ENCODE results near the gene CEBPE.

The CEBPE gene

GRCh38 chr14:23159532-23159931 lies 40.5 kb upstream of the CEBPE start:
- Histone ChIP-seq H4K20me1 (ENCODE audit: low read depth, low read length) (no peaks in the 10 kb centered on the region), H3K9ac (ENCODE audit: low read length) (no peak overlapping the region), H3K79me2 (ENCODE audit: insufficient read depth, low read length) (no peaks in the 10 kb centered on the region), H2AFZ (ENCODE audit: low read depth, low read length, severe bottlenecking) (no peak overlapping the region), H3K36me3 (ENCODE audit: low read length) (no peaks in the 10 kb centered on the region), H3F3A (ENCODE audit: insufficient read depth) (no peaks in the 10 kb centered on the region), H3K27me3 (ENCODE audit: low read length) (no peaks in the 10 kb centered on the region), H3K27ac (ENCODE audit: low read depth, low read length) (no peak overlapping the region), H3K4me3 (ENCODE audit: insufficient read depth, low read length, poor library complexity, severe bottlenecking) (no peak overlapping the region), H3K9me3 (ENCODE audit: insufficient read depth, low read length) (no peaks in the 10 kb centered on the region), H3K4me2 (ENCODE audit: low read depth, low read length, poor library complexity, severe bottlenecking) (no peak overlapping the region), H3K9me2 (replicated peaks; ENCODE audit: insufficient read depth, low read length) (no peaks in the 10 kb centered on the region)
- TF ChIP-seq, protein P1, sequence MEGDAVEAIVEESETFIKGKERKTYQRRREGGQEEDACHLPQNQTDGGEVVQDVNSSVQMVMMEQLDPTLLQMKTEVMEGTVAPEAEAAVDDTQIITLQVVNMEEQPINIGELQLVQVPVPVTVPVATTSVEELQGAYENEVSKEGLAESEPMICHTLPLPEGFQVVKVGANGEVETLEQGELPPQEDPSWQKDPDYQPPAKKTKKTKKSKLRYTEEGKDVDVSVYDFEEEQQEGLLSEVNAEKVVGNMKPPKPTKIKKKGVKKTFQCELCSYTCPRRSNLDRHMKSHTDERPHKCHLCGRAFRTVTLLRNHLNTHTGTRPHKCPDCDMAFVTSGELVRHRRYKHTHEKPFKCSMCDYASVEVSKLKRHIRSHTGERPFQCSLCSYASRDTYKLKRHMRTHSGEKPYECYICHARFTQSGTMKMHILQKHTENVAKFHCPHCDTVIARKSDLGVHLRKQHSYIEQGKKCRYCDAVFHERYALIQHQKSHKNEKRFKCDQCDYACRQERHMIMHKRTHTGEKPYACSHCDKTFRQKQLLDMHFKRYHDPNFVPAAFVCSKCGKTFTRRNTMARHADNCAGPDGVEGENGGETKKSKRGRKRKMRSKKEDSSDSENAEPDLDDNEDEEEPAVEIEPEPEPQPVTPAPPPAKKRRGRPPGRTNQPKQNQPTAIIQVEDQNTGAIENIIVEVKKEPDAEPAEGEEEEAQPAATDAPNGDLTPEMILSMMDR (IDR thresholded peaks at IDR 0.05; ENCODE audit: insufficient read depth, low read length, poor library complexity, severe bottlenecking): no peak
- no peak for TF ChIP-seq EZH2phosphoT487 (conservative IDR thresholded peaks at IDR 0.05; ENCODE audit: low read length)

- Histone ChIP-seq H3F3A (ENCODE audit: insufficient read depth) (no peaks in the 10 kb centered on the region), H3K27me3 (ENCODE audit: low read length) (no peaks in the 10 kb centered on the region), H3K27ac (ENCODE audit: low read depth, low read length) (no peak overlapping the region), H2AFZ (ENCODE audit: low read depth, low read length, severe bottlenecking) (no peak overlapping the region), H3K9me3 (ENCODE audit: insufficient read depth, low read length) (no peaks in the 10 kb centered on the region), H3K36me3 (ENCODE audit: low read length) (no peaks in the 10 kb centered on the region), H3K79me2 (ENCODE audit: insufficient read depth, low read length) (no peaks in the 10 kb centered on the region), H3K9ac (ENCODE audit: low read length) (no peak overlapping the region), H3K9me2 (replicated peaks; ENCODE audit: insufficient read depth, low read length) (no peaks in the 10 kb centered on the region), H3K4me3 (ENCODE audit: insufficient read depth, low read length, poor library complexity, severe bottlenecking) (no peak overlapping the region), H4K20me1 (ENCODE audit: low read depth, low read length) (no peaks in the 10 kb centered on the region), H3K4me2 (ENCODE audit: low read depth, low read length, poor library complexity, severe bottlenecking) (no peak overlapping the region)
- TF ChIP-seq, protein P1 (IDR thresholded peaks at IDR 0.05; ENCODE audit: insufficient read depth, low read length, poor library complexity, severe bottlenecking): no peak
- TF ChIP-seq EZH2phosphoT487 (conservative IDR thresholded peaks at IDR 0.05; ENCODE audit: low read length): no peak
These were observed 39.7 kb upstream of the CEBPE start for GRCh38 chr14:23158779-23159178.

DNA sequence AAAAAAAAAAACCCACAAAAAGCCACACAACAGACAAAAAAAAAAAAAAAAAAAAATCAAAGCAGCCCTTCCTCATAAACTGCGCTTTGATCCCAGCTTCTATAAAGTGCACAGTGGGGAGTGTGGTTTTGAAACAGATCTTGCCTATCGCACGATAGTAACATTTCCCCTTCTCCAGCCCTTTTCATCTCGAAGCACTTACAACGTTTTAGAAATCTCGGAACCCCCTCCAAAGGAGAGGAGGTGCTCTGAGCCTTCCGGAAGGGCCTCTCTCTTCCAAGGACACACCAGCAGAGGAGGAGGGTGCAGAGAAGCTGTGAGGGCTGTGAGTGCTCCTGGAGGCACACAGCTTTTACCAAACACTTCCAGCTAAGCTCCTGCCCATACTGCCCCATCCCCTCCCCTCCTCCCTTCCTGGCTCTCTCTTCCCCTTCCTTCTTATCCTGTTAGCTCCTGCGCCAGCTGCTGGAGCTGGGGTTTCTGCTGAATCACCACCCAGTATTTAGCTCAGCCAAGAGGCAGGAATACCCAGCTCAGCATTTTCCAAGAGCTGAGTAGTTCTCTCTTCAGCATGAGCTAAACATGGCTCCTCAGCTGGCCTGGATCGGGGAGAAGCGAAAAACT lies 36.0 kb upstream of the CEBPE start:
- Histone ChIP-seq H2AFZ (ENCODE audit: low read depth, low read length, severe bottlenecking) (no peak overlapping the region), H3K79me2 (ENCODE audit: insufficient read depth, low read length) (no peaks in the 10 kb centered on the region), H3K4me2 (ENCODE audit: low read depth, low read length, poor library complexity, severe bottlenecking) (no peak overlapping the region), H3K9me3 (ENCODE audit: insufficient read depth, low read length) (no peaks in the 10 kb centered on the region), H3K36me3 (ENCODE audit: low read length) (no peaks in the 10 kb centered on the region), H3K27ac (ENCODE audit: low read depth, low read length) (no peak overlapping the region), H3K9ac (ENCODE audit: low read length) (no peak overlapping the region), H3K27me3 (ENCODE audit: low read length) (no peaks in the 10 kb centered on the region), H4K20me1 (ENCODE audit: low read depth, low read length) (no peaks in the 10 kb centered on the region), H3F3A (ENCODE audit: insufficient read depth) (no peaks in the 10 kb centered on the region), H3K9me2 (replicated peaks; ENCODE audit: insufficient read depth, low read length) (no peaks in the 10 kb centered on the region), H3K4me3 (ENCODE audit: insufficient read depth, low read length, poor library complexity, severe bottlenecking) (no peak overlapping the region)
- TF ChIP-seq EZH2phosphoT487 (conservative IDR thresholded peaks at IDR 0.05; ENCODE audit: low read length): no peak
- TF ChIP-seq, protein P1 (IDR thresholded peaks at IDR 0.05; ENCODE audit: insufficient read depth, low read length, poor library complexity, severe bottlenecking): no peak

Measured in SU-DHL-6 (cell line).